Upper lobe of left lung (tissue), 6 donors: ENCODE measurements around the gene NR0B2. TPM values are rescaled to one million over a fixed set of nuclear protein-coding genes. Genes with fewer than 3 reads are reported as not detected.

Experiments used
- ATAC-seq, 2 donors: fragments of 200-7000 bp; cut with Tn5 transposase; one replicate each; pipeline ENCODE4 v1.9.1; 2022; ENCODE audit warnings: mild to moderate bottlenecking in 2 of 2, moderate library complexity in 2 of 2; ENCODE audit not compliant: low FRiP score in 2 of 2
- DNase-seq, 2 donors: peaks; one replicate each; pipeline ENCODE4 v3.0.0-alpha.2; 2019 to 2020
- H3K27ac ChIP-seq, 4 donors: fragments of 200-600 bp; sonication (generic); one replicate each; pipeline ENCODE4 v1.5.1; 2016 to 2019
- H3K27me3 ChIP-seq, 4 donors: fragments of 200-600 bp; sonication (generic); one replicate each; pipeline ENCODE4 v1.5.1; 2017 to 2019
- H3K36me3 ChIP-seq, 4 donors: fragments of 200-600 bp; sonication (generic); one replicate each; pipeline ENCODE4 v1.5.1; 2016 to 2019
- H3K4me1 ChIP-seq, 4 donors: fragments of 200-600 bp; sonication (generic); one replicate each; pipeline ENCODE4 v1.5.1; 2018 to 2019
- H3K4me3 ChIP-seq, 4 donors: fragments of 200-600 bp; sonication (generic); one replicate each; pipeline ENCODE4 v1.5.1; 2017 to 2019; ENCODE audit warnings: mild to moderate bottlenecking in 2 of 4, moderate library complexity in 1 of 4
- H3K9me3 ChIP-seq, 4 donors: fragments of 200-600 bp; sonication (generic); one replicate each; pipeline ENCODE4 v1.5.1; 2018 to 2019
- CTCF ChIP-seq, 6 experiments: fragments of 450-650 bp in 4 of 6; fragments of 200-600 bp in 2 of 6; sonication (generic) in 2 of 6; IDR thresholded peaks; one replicate each; pipeline ENCODE4 v1.5.1; 2016 to 2019; ENCODE audit warnings: antibody characterized with exemption in 6 of 6
- EP300 ChIP-seq, 4 donors: sonication (generic); formaldehyde crosslinking; IDR thresholded peaks; one replicate each; pipeline ENCODE4 v1.5.1; 2017; ENCODE audit warnings: antibody characterized with exemption in 4 of 4, control low read depth in 2 of 4
- POLR2A ChIP-seq, 4 donors: fragments of 450-650 bp; IDR thresholded peaks; one replicate each; pipeline ENCODE4 v1.5.1; 2016 to 2017; ENCODE audit warnings: antibody characterized with exemption in 4 of 4, mild to moderate bottlenecking in 2 of 4
- POLR2AphosphoS5 ChIP-seq, 2 donors: sonication (generic); formaldehyde crosslinking; IDR thresholded peaks; one replicate each; pipeline ENCODE4 v1.5.1; 2017; ENCODE audit warnings: antibody characterized with exemption in 2 of 2
- WGBS, 2 donors: methylation state at CpG; one replicate each; pipeline ENCODE4 v1.1.5; 2017 to 2018; 5-methylcytosine and 5-hydroxymethylcytosine counted together
- total RNA-seq, 6 donors: library from RNA; depleted of rRNA in 4 of 6; stranded (reverse); fragments of >200 nt in 4 of 6; gene quantifications; one replicate each; pipeline versions ENCODE4 v1.1.0 to v1.2.1, GENCODE V29; 2016 to 2021
- donor health status: DM: no; HTN: no; CAD: no; lungs with moderate emphysema.
- donor health status: DM: no; HTN: yes; CAD: no; lungs with severe emphysema.

The NR0B2 gene
- total RNA-seq, result 1 to 10 TPM in 4 of 6 donors, under 1 TPM in 1, not detected in 1; 0.89 to 8.8 (median 2.4) TPM

GRCh38 chr1:26913754-26914619 lies at the start of gene NR0B2:
Gene NR0B2, minus strand, starts transcription at chr1:26913975. Its CDS starts 35 bp downstream, at chr1:26913940.
- ATAC-seq (peak; percentile 69 to 88), DNase-seq (peak; percentile 89 to 94)
- H3K27me3 ChIP-seq, result no peaks in the 10 kb centered on the region
- peak within 1 kb of the TSS; percentile 57 to 89 (median 76) for H3K27ac ChIP-seq
- H3K4me3 ChIP-seq, result peak within 1 kb of the TSS in 3 of 4 donors; percentile 32 to 43 (median 41)
- no peaks in the 10 kb centered on the region for H3K9me3 ChIP-seq
- peaks cover 0 to 31% (median 8%) of the 10 kb centered on the region in 4 donors for H3K4me1 ChIP-seq
- WGBS, 2 donors, result 59 to 60% methylated on average over 10 to 16 of the region's 16 CpGs
- TF ChIP-seq EP300 (IDR thresholded peaks at IDR 0.05) (peak in 1 of 4 donors; percentile 57), CTCF (IDR thresholded peaks at IDR 0.05) (no peak), POLR2A (IDR thresholded peaks at IDR 0.05) (peak in 3 of 4 donors; percentile 25 to 71 (median 58)), POLR2AphosphoS5 (IDR thresholded peaks at IDR 0.05) (peak in 1 of 2 donors; percentile 43)
- H3K36me3 ChIP-seq, result no peaks in the 10 kb centered on the region

GRCh38 chr1:26961826-26962225 lies 48.1 kb upstream of the NR0B2 start:
- no peak for TF ChIP-seq POLR2AphosphoS5 (IDR thresholded peaks at IDR 0.05)
- TF ChIP-seq POLR2A (IDR thresholded peaks at IDR 0.05), result no peak
- no peak for TF ChIP-seq EP300 (IDR thresholded peaks at IDR 0.05)
- no peak for TF ChIP-seq CTCF (IDR thresholded peaks at IDR 0.05)
- no peak for ATAC-seq
- H3K27ac ChIP-seq, result no peak overlapping the region
- H3K4me1 ChIP-seq, result peaks cover 11 to 25% (median 16%) of the 10 kb centered on the region in 4 donors
- H3K4me3 ChIP-seq, result no peak overlapping the region
- no peaks in the 10 kb centered on the region for H3K36me3 ChIP-seq
- H3K27me3 ChIP-seq, result peaks cover 0 to 15% (median 10%) of the 10 kb centered on the region in 4 donors
- H3K9me3 ChIP-seq, result no peaks in the 10 kb centered on the region
- WGBS, 2 donors, result 49 to 51% methylated on average over 3 of the region's 3 CpGs
- no peak for DNase-seq

- H3K27ac ChIP-seq, result peak overlapping the region in 3 of 4 donors; percentile 75 to 77 (median 76)
- peak overlapping the region in 3 of 4 donors; percentile 65 to 73 (median 72) for H3K4me3 ChIP-seq
- peaks cover 11 to 25% (median 16%) of the 10 kb centered on the region in 4 donors for H3K4me1 ChIP-seq
- no peak for ATAC-seq
- H3K36me3 ChIP-seq, result no peaks in the 10 kb centered on the region
- H3K27me3 ChIP-seq, result peaks cover 0 to 15% (median 10%) of the 10 kb centered on the region in 4 donors
- WGBS, 2 donors, result 10 to 27% methylated on average over 1 of the region's 3 CpGs
- no peaks in the 10 kb centered on the region for H3K9me3 ChIP-seq
- DNase-seq, result no peak
- TF ChIP-seq POLR2A (IDR thresholded peaks at IDR 0.05) (no peak), CTCF (IDR thresholded peaks at IDR 0.05) (no peak), POLR2AphosphoS5 (IDR thresholded peaks at IDR 0.05) (no peak), EP300 (IDR thresholded peaks at IDR 0.05) (no peak)
These were observed 46.8 kb upstream of the NR0B2 start for GRCh38 chr1:26960625-26960966.

GRCh38 chr1:26959722-26960624 lies 46.2 kb upstream of the NR0B2 start, which contains the start of gene KDF1:
Gene KDF1, minus strand, starts transcription at chr1:26960468. Its CDS starts 8,088 bp downstream, at chr1:26952380.
- Histone ChIP-seq H3K27ac (peak within 1 kb of the TSS; percentile 49 to 77 (median 76)), H3K9me3 (no peaks in the 10 kb centered on the region), H3K4me3 (peak within 1 kb of the TSS; percentile 11 to 73 (median 68)), H3K4me1 (peaks cover 11 to 25% (median 16%) of the 10 kb centered on the region in 4 donors), H3K27me3 (peaks cover 0 to 15% (median 10%) of the 10 kb centered on the region in 4 donors), H3K36me3 (no peaks in the 10 kb centered on the region)
- TF ChIP-seq EP300 (IDR thresholded peaks at IDR 0.05) (no peak), CTCF (IDR thresholded peaks at IDR 0.05) (peak in 4 of 6 experiments; percentile 22 to 80 (median 56)), POLR2AphosphoS5 (IDR thresholded peaks at IDR 0.05) (peak in 1 of 2 donors; percentile 50), POLR2A (IDR thresholded peaks at IDR 0.05) (peak in 3 of 4 donors; percentile 45 to 82 (median 46))
- WGBS, 2 donors, result 1 to 4% methylated on average over 5 to 52 of the region's 86 CpGs
- DNase-seq, result peak; percentile 88 to 95
- ATAC-seq, result peak; percentile 84 to 95
